GM18870 (cell line): ENCODE results near the gene LRP11.

ENCODE experiments used
- ATAC-seq: cut with Tn5 transposase; IDR thresholded peaks from one replicate; pipeline ENCODE4 v1.9.1; 2021; ENCODE audit warnings: moderate library complexity; ENCODE audit not compliant: unreplicated experiment

The LRP11 gene

DNA sequence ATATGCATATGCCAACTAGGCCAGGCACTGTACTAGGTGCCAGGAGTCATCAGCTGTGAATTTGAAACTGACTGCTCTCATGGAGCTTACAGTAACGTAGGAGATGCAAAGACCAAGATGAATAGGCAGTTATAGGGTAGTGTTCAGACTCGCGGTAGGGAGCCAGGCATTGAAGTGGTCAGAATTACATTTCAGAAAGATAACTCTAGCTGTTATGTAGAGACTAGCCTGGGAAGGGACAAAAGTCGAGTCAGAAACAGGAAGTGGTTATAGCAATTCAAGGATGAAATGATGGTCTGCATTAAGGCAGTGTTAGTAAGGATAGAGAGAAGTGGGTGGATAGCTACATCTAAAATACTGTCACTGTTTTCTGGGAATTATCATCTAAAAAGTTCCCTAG is 58.0 kb downstream of the LRP11 start:
- no peak for ATAC-seq

DNA sequence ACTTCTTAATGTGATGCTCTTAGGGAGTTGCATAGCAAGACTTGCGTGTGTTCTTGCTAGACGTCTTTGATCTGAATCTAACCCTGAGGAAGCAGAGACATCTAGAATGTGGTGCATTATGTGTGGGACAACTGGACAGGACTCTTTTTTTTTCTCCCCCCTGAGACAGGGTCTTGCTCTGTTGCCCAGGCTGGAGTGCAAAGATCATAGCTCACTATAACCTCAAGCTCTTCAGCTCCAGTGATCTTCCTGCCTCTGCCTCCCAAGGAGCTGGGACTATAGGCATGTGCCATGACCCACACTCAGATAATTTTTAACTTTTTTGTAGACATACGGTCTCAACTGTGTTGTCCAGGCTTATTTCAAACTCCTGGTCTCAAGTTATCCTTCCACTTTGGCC is 80.6 kb downstream of the LRP11 start:
- ATAC-seq: no peak

DNA sequence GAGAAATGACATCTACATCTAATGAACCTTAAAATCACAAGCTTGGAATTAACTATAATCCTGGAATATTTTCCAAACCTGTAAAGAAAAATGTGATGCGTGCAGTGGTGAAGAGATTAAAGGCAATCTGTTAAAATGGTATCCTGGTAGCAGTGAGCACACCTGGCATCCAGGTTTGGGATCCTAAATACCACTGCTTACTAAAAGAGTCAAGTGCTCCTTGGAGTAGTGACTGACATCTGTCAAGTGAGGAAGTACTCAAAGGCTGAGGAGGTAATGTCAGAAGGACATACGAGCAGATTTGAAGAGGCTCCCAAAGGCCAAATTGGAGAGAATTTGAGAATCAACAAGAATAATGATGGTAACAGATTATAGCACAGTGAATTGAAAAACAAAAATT is 81.8 kb downstream of the LRP11 start:
- ATAC-seq: no peak

DNA sequence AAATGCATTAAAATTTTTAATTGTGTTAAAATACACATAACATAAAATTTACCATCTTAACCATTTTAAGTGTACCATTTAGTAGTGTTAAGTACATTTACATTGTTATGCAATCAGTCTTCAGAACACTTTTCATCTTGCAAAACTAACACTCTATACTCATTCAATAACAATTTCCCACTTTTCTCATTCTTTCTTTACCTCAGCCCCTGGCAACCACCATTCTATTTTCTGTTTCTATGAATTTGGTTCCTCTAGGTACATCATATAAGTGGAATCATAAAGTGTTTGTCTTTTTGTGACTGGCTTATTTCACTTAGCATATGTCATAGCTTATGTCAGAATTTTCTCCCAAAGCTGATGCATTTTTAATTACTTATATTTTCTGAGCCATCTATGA is 82.4 kb downstream of the LRP11 start:
- ATAC-seq: no peak

DNA sequence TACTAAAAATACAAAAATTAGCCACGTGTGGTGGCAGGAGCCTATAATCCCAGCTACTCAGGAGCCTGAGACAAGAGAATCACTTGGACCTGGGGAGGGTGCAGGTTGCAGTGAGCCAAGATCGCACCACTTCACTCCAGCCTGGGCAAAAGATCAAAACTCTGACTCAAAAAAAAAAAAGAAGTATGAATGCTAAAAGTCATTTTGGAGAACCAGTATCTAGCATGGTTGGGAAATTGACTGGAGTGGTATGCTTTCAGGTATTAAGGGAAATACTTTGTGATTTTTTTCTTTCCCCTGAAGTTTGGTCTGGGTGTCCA is 84.6 kb downstream of the LRP11 start:
- ATAC-seq: no peak

DNA sequence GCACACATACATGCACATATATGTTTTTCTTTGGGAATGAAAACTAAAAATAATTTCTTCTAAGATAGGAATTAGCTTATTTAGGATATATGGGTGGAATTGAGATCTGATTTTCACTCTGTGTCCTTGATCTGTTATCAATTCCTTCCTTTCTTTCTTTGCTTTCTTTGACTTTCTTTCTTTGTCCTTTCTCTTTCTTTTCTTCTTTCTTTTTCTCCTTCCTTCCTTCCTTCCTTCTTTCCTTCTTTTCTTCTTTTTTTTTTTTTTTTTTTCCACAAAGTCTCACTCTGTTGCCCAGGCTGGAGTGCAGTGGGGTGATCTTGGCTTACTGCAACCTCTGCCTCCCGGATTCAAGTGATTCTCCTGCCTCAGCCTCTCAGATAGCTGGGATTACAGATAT is 86.5 kb downstream of the LRP11 start:
- no peak for ATAC-seq

DNA sequence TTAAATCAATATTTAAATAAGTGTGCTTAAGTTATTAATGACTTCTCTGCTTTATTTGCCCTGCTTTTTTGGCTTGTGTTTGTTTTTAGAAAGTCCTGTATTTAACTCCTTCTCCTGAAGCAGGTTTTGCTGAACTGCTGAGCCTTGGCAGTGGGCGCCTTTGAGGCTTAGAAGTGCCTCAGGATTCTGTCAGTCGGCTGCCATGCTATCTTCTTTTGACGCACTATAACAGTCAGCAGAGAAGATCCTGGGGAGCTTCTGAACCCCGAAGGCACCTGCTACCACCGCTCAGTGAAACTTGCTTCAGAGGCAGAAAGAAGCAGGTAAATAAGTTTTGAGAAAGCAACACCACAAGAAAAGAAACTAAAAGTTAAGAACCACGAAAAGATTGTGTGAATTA is 92.2 kb downstream of the LRP11 start:
- no peak for ATAC-seq

DNA sequence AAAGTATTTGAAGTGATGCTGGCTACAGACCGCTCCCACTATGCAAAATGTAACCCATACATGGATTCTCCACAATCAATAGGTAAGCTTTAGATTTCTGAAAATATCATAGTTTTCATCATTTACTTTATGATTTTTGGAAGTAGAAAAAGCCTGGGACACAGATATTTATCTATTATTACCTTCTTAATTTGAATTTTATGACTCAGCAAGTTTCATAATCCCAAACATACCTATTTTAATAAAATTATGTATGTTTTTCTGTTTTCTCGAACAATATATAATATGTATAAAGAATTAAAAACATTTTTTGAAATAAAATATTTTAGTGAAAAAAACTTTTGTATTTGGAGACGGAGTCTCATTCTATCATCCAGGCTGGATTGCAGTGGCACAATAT is 93.0 kb downstream of the LRP11 start:
- no peak for ATAC-seq

DNA sequence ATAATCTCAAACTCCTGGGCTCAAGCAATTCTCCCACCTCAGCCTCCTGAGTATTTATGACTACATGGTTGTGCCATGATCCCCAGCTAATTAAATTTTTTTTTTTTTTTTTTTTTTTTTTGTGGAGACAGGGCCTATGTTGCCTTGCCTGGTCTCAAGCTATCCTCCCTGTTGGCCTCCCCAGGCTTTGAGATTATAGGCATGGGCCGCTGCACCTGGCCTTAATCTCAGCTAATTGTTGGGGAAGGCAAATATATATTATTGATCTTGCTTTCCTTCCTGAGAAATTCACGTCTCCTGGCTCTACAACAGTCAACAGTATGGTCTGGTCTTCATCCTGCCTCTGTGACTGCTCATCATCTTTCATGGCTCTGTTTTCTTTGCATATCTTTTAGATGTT is 94.5 kb downstream of the LRP11 start:
- ATAC-seq: no peak
